Activated T-cell treated with anti-CD3 and anti-CD28 coated beads, Interleukin-2, amount 50 U/mL, for 48 hours (primary cell): ENCODE results near the gene NPHP4.

ENCODE experiments used
- DNase-seq, 2 experiments: peaks; one replicate each; pipeline ENCODE4 v3.0.0-alpha.2; 2020

The NPHP4 gene

GRCh38 chr1:5908461-5909375, 83.5 kb downstream of the NPHP4 start:
- no peak for DNase-seq

- no peak for DNase-seq
Observed at GRCh38 chr1:5907966-5908365, 84.3 kb downstream of the NPHP4 start.

- DNase-seq, result no peak
Observed at GRCh38 chr1:5907386-5907785, 84.8 kb downstream of the NPHP4 start.

GRCh38 chr1:5906966-5907365, 85.3 kb downstream of the NPHP4 start:
- no peak for DNase-seq

GRCh38 chr1:5906116-5906515, 86.1 kb downstream of the NPHP4 start:
- no peak for DNase-seq

- DNase-seq, result no peak
Observed at GRCh38 chr1:5905436-5905835, 86.8 kb downstream of the NPHP4 start.

- DNase-seq, result no peak
Observed at GRCh38 chr1:5904551-5904950, 87.7 kb downstream of the NPHP4 start.

- no peak for DNase-seq
Observed at GRCh38 chr1:5903680-5904079, 88.5 kb downstream of the NPHP4 start.

- DNase-seq, result no peak
Observed at GRCh38 chr1:5903031-5903430, 89.2 kb downstream of the NPHP4 start.

GRCh38 chr1:5901841-5902240, 90.4 kb downstream of the NPHP4 start:
- no peak for DNase-seq

GRCh38 chr1:5901150-5901549, 91.1 kb downstream of the NPHP4 start:
- no peak for DNase-seq

- no peak for DNase-seq
Observed at GRCh38 chr1:5898266-5898665, 94.0 kb downstream of the NPHP4 start.

- DNase-seq, result no peak
Observed at GRCh38 chr1:5896706-5897660, 95.2 kb downstream of the NPHP4 start.

- no peak for DNase-seq
Observed at GRCh38 chr1:5895446-5896406, 96.5 kb downstream of the NPHP4 start.

- DNase-seq, result peak in 1 of 2 experiments; percentile 22
Observed at GRCh38 chr1:5893699-5894278, 98.4 kb downstream of the NPHP4 start.

- no peak for DNase-seq
Observed at GRCh38 chr1:5892329-5892728, 99.9 kb downstream of the NPHP4 start.

- no peak for DNase-seq
Observed at GRCh38 chr1:5891736-5892135, 100.5 kb downstream of the NPHP4 start.

GRCh38 chr1:5891137-5891536, 101.1 kb downstream of the NPHP4 start:
- no peak for DNase-seq

- no peak for DNase-seq
Observed at GRCh38 chr1:5890346-5891106, 101.7 kb downstream of the NPHP4 start.

- no peak for DNase-seq
Observed at GRCh38 chr1:5889901-5890300, 102.3 kb downstream of the NPHP4 start.

- DNase-seq, result no peak
Observed at GRCh38 chr1:5889462-5889861, 102.8 kb downstream of the NPHP4 start.
